Caco-2 (cell line): ENCODE measurements around the gene LENG1. TPM values are rescaled to one million over a fixed set of nuclear protein-coding genes. Genes with fewer than 3 reads are reported as not detected.

Experiments
- BruUV-seq: library from RNA; stranded (reverse); fragments of 400-500 nt; replicated peaks from 2 replicates; lab custom pipeline; 2021; lab: Mats Ljungman, UMichigan
- CTCF ChIA-PET: fragments of 300-600 bp; sonication (Branson Sonifier 250); formaldehyde crosslinking; loops from one replicate; lab custom pipeline; 2022; ENCODE audit warnings: antibody characterized with exemption; lab: Charles Lee
- POLR2A ChIA-PET: fragments of 300-600 bp; sonication (Branson Sonifier 250); formaldehyde crosslinking; loops from one replicate; lab custom pipeline; 2022; ENCODE audit warnings: antibody characterized with exemption; lab: Charles Lee
- DNase-seq, 2 experiments: peaks; one replicate each; pipeline versions ENCODE4 v3.0.0 to v3.0.0-alpha.2; 2020 to 2022
- H3K27me3 ChIP-seq: replicated peaks from 2 replicates; pipeline ENCODE4 v1.6.0; 2011; ENCODE audit warnings: low read length; ENCODE audit not compliant: control insufficient read depth, insufficient read depth
- H3K36me3 ChIP-seq: 2 replicates; pipeline ENCODE4 v1.5.1; 2011; ENCODE audit warnings: low read length; ENCODE audit not compliant: control insufficient read depth, insufficient read depth
- H3K4me1 ChIP-seq: fragments of 250-450 bp; sonication (Bioruptor Pico); 2 replicates; pipeline ENCODE4 v1.5.1; 2020; ENCODE audit warnings: mild to moderate bottlenecking
- H3K4me3 ChIP-seq: 2 replicates; pipeline ENCODE4 v1.5.1; 2011; ENCODE audit warnings: low read depth, mild to moderate bottlenecking, control low read depth, low read length
- H3K9me3 ChIP-seq: fragments of 250-450 bp; sonication (Bioruptor Pico); 2 replicates; pipeline ENCODE4 v1.5.1; 2020; ENCODE audit warnings: mild to moderate bottlenecking, moderate library complexity
- H3K27ac Mint-ChIP-seq: one replicate; pipeline ENCODE4 v1.8.0; 2022; ENCODE audit warnings: mixed read lengths; ENCODE audit not compliant: unreplicated experiment
- H3K27me3 Mint-ChIP-seq: one replicate; pipeline ENCODE4 v1.8.0; 2022; ENCODE audit warnings: mixed read lengths; ENCODE audit not compliant: insufficient read depth, unreplicated experiment
- H3K36me3 Mint-ChIP-seq: one replicate; pipeline ENCODE4 v1.8.0; 2022; ENCODE audit warnings: mild to moderate bottlenecking, mixed read lengths; ENCODE audit not compliant: insufficient read depth, unreplicated experiment
- H3K4me1 Mint-ChIP-seq: one replicate; pipeline ENCODE4 v1.8.0; 2022; ENCODE audit warnings: low read depth, mixed read lengths; ENCODE audit not compliant: unreplicated experiment
- H3K4me3 Mint-ChIP-seq: one replicate; pipeline ENCODE4 v1.8.0; 2022; ENCODE audit warnings: mild to moderate bottlenecking, moderate library complexity, mixed read lengths; ENCODE audit not compliant: unreplicated experiment
- H3K9me3 Mint-ChIP-seq: one replicate; pipeline ENCODE4 v1.8.0; 2022; ENCODE audit warnings: mixed read lengths; ENCODE audit not compliant: unreplicated experiment
- intact Hi-C: fragments of 100-400 bp; cut with micrococcal nuclease; formaldehyde crosslinking; loops from one replicate; pipeline ENCODE4 v1.10.0; 2022; ENCODE audit not compliant: unreplicated experiment
- total RNA-seq: library from RNA; stranded (reverse); gene quantifications from 2 replicates; pipeline ENCODE4 v1.2.3, GENCODE V29; 2022
- TF ChIP-seq, protein P1 (sequence below), 2 experiments: fragments of 200-600 bp in 1 of 2; IDR thresholded peaks; 1 replicate in 1 of 2; 2 replicates in 1 of 2; pipeline versions ENCODE4 v1.5.1 to v1.8.0; 2011 to 2022; ENCODE audit warnings: antibody characterized with exemption in 1 of 2, control low read depth in 1 of 2, inconsistent platforms in 1 of 2, low read depth in 1 of 2, low read length in 1 of 2, mild to moderate bottlenecking in 1 of 2, moderate library complexity in 1 of 2; ENCODE audit not compliant: insufficient read depth in 1 of 2, severe bottlenecking in 1 of 2, unreplicated experiment in 1 of 2

Gene LENG1
- total RNA-seq, 1 experiment from 2014 or later, result 6.9 TPM

DNA sequence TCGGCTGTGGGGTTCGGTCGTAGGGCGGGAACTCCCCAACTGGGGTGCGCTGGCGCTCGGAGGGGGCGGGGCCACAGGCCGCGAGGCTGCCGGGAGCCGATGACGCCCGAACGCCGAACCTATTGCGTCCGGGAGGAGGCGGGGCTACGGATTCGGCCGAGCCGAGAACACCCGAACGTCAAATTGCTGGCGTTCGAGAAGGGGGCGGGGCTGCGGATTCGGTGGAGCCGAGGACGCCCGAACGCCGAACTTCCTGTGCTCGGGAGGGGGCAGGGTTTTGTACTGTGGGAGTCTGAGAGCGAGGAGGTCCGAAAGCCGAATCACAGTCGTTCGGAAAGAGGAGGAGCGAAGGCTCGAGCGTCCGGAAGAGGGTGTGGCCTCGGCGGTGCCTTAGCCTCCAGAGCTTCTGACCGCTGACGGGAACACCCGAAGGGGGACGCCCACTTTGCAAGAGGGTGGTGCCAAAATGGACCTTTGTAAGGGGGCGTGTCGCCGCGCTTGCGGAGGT, 31.0 kb upstream of the LENG1 start:
- TF ChIP-seq, protein P1, sequence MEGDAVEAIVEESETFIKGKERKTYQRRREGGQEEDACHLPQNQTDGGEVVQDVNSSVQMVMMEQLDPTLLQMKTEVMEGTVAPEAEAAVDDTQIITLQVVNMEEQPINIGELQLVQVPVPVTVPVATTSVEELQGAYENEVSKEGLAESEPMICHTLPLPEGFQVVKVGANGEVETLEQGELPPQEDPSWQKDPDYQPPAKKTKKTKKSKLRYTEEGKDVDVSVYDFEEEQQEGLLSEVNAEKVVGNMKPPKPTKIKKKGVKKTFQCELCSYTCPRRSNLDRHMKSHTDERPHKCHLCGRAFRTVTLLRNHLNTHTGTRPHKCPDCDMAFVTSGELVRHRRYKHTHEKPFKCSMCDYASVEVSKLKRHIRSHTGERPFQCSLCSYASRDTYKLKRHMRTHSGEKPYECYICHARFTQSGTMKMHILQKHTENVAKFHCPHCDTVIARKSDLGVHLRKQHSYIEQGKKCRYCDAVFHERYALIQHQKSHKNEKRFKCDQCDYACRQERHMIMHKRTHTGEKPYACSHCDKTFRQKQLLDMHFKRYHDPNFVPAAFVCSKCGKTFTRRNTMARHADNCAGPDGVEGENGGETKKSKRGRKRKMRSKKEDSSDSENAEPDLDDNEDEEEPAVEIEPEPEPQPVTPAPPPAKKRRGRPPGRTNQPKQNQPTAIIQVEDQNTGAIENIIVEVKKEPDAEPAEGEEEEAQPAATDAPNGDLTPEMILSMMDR (IDR thresholded peaks at IDR 0.05; ENCODE audit: insufficient read depth in 1 of 2, low read depth in 1 of 2, low read length in 1 of 2, severe bottlenecking in 1 of 2, unreplicated experiment in 1 of 2), result no peak
- Mint-ChIP-seq H3K27ac (peak overlapping the region; percentile 98), H3K36me3 (peaks cover 76% of the 10 kb centered on the region), H3K27me3 (no peaks in the 10 kb centered on the region), H3K4me1 (peaks cover 34% of the 10 kb centered on the region), H3K9me3 (no peaks in the 10 kb centered on the region), H3K4me3 (peak overlapping the region; percentile 85)
- peak; percentile 99 to 100 for DNase-seq
- Histone ChIP-seq H3K4me3 (peak overlapping the region; percentile 97), H3K4me1 (0 out of 2 replicates have a peak, but pooled peaks cover 6% of the 10 kb centered on the region), H3K36me3 (no peaks in the 10 kb centered on the region; the same call in 1 of the 2 replicates), H3K27me3 (no peaks in the 10 kb centered on the region), H3K9me3 (no peaks in the 10 kb centered on the region)
- CTCF ChIA-PET, result interaction anchor here (0.6 to 2.9 kb wide), 8 partner anchors 10 to 161 kb away, joined by 3 to 21 read pairs (median 4); partner anchors contain the start of genes RPS9 and TMC4
- POLR2A ChIA-PET, result interaction anchor here (0.6 to 5.7 kb wide), 10 partner anchors 9 to 1409 kb away, joined by 3 to 98 read pairs (median 15); partner anchors contain the start of genes CNOT3, FIZ1, LENG1 and LENG9
- BruUV-seq, result no TSS peak
- intact Hi-C loops, result loop anchor here (1.0 to 5.0 kb wide), 5 partner anchors 10 to 272 kb away; partner anchors contain the start of genes CNOT3, LENG9, PRPF31 and RPS9

DNA sequence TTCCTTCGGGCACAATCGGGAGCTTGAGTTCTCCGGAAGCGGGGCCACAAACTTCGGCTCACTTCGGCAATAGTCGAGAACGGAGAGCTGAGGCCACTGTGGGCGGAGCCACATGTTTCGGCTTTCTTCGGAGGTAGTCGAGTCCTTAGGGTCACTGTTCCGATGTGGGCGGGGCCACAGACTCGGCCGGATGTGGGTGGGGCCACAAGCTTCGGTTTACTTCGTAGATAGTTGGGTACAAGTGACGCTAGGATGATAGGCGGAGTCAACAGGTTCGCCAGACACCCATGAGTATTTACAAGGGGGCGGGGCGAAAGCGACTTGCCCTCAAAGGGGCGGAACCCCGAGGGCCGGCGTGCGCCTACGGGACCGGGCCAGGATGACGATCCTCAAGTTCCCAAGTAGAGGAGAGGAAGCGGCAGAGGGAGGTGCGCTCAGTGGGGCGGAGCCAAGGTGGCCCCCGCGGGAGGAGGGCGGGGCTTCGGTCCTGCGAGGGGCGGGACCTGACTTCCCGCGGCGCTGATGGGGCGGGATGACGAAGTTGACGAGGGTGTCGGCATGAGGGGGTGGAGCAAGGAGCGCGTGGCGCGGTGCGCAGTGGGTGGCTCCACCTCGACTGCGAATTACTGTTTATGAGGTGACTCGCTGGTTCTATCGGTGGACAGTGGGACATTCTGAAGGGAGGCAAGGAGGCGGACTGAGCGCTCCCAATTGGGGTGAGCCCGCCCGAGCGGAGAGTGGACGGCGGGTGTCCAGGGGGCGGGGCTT, 30.4 kb upstream of the LENG1 start:
- no TSS peak for BruUV-seq
- TF ChIP-seq, protein P1 (IDR thresholded peaks at IDR 0.05; ENCODE audit: insufficient read depth in 1 of 2, low read depth in 1 of 2, low read length in 1 of 2, severe bottlenecking in 1 of 2, unreplicated experiment in 1 of 2), result no peak
- DNase-seq, result peak; percentile 100
- Mint-ChIP-seq H3K4me1 (peaks cover 34% of the 10 kb centered on the region), H3K27me3 (no peaks in the 10 kb centered on the region), H3K9me3 (no peaks in the 10 kb centered on the region), H3K27ac (peak overlapping the region; percentile 98), H3K36me3 (peaks cover 75% of the 10 kb centered on the region), H3K4me3 (peak overlapping the region; percentile 85)
- intact Hi-C loops, result loop anchor here (1.0 to 5.0 kb wide), 7 partner anchors 10 to 272 kb away; partner anchors contain the start of genes CNOT3, LENG1, LENG9 and PRPF31
- Histone ChIP-seq H3K27me3 (no peaks in the 10 kb centered on the region), H3K4me1 (0 out of 2 replicates have a peak, but pooled peaks cover 6% of the 10 kb centered on the region), H3K4me3 (peak overlapping the region; percentile 97), H3K9me3 (no peaks in the 10 kb centered on the region), H3K36me3 (no peaks in the 10 kb centered on the region; the same call in 1 of the 2 replicates)
- CTCF ChIA-PET, result interaction anchor here (0.6 to 3.4 kb wide), 21 partner anchors 10 to 1464 kb away, joined by 3 to 56 read pairs (median 4); partner anchors contain the start of genes CNOT3, LENG1, LENG8 and LENG9
- POLR2A ChIA-PET, result interaction anchor here (0.5 to 5.7 kb wide), 20 partner anchors 10 to 322 kb away, joined by 3 to 98 read pairs (median 5); partner anchors contain the start of genes CNOT3, LENG1, LENG8 and LENG9
